NCI-H2196 treated with DMSO at 0.1 percent for 48 hours (cell line): Measurements from ENCODE around the gene SPATA31A1.
"Not testable (repeated sequence)": the region's sequence is repeated elsewhere in the genome, so short reads cannot be mapped to it uniquely, and the experiment has no call there.

ENCODE experiments used
- DNase-seq: peaks from one replicate; lab custom pipeline; 2025; ENCODE audit not compliant: unreplicated experiment; lab: John Stamatoyannopoulos, UW

SPATA31A1 gene

GRCh38 chr9:39355369-39355768 is at the start of gene SPATA31A1:
Gene SPATA31A1, plus strand, starts transcription at chr9:39355669. Its CDS starts 62 bp downstream, at chr9:39355731.
- not testable (repeated sequence) for DNase-seq

- DNase-seq = not testable (repeated sequence)
Measured at GRCh38 chr9:39407261-39408204, 52.1 kb downstream of the SPATA31A1 start.

GRCh38 chr9:39411254-39411940 is 55.9 kb downstream of the SPATA31A1 start:
- not testable (repeated sequence) for DNase-seq
